ENCODE measurements around the gene TSC22D4.

DNA sequence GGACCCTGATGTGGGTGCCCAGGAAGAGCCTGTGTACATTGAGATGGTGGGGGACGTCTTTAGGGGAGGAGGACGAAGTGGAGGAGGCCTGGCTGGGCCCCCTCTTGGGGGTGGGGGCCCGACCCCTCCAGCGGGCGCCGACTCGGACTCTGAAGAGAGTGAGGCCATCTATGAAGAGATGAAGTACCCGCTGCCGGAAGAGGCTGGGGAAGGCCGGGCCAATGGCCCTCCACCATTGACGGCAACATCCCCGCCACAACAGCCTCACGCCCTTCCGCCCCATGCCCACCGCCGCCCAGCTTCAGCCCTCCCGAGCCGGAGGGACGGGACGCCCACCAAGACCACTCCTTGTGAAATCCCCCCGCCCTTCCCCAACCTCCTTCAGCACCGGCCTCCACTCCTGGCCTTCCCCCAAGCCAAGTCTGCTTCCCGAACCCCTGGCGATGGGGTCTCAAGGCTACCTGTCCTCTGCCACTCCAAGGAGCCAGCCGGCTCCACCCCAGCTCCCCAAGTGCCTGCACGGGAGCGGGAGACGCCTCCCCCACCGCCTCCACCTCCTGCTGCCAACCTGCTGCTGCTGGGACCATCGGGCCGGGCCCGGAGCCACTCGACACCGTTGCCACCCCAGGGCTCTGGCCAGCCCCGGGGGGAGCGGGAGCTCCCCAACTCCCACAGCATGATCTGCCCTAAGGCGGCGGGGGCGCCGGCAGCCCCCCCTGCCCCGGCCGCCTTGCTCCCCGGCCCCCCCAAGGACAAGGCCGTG lies 9.5 kb upstream of the TSC22D4 start:
- TF ChIP-seq EZH2 (IDR thresholded peaks at IDR 0.05; ENCODE audit: insufficient read depth, poor library complexity, severe bottlenecking) = no peak
- no peak for TF ChIP-seq EZH2phosphoT487 (IDR thresholded peaks at IDR 0.05; ENCODE audit: insufficient read depth, low read depth)

Measured in GM23248 (cell line).